ENCODE measurements around the gene PRKAR2B.

- TF ChIP-seq, protein P1, sequence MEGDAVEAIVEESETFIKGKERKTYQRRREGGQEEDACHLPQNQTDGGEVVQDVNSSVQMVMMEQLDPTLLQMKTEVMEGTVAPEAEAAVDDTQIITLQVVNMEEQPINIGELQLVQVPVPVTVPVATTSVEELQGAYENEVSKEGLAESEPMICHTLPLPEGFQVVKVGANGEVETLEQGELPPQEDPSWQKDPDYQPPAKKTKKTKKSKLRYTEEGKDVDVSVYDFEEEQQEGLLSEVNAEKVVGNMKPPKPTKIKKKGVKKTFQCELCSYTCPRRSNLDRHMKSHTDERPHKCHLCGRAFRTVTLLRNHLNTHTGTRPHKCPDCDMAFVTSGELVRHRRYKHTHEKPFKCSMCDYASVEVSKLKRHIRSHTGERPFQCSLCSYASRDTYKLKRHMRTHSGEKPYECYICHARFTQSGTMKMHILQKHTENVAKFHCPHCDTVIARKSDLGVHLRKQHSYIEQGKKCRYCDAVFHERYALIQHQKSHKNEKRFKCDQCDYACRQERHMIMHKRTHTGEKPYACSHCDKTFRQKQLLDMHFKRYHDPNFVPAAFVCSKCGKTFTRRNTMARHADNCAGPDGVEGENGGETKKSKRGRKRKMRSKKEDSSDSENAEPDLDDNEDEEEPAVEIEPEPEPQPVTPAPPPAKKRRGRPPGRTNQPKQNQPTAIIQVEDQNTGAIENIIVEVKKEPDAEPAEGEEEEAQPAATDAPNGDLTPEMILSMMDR (IDR thresholded peaks at IDR 0.05; ENCODE audit: low read depth, low read length) = no peak
- TF ChIP-seq EZH2phosphoT487 (IDR thresholded peaks at IDR 0.05; ENCODE audit: low read depth) = no peak
Measured at GRCh38 chr7:107064255-107064654, 19.8 kb downstream of the PRKAR2B start.

All from OCI-LY3 (cell line).